PC-3 (cell line): ENCODE measurements around the gene ZNF121. TPM values are rescaled to one million over a fixed set of nuclear protein-coding genes. Genes with fewer than 3 reads are reported as not detected.

Experiments
- ATAC-seq: fragments of 200-7000 bp; cut with Tn5 transposase; 2 replicates; pipeline ENCODE4 v1.9.1; 2020; ENCODE audit warnings: mild to moderate bottlenecking, moderate library complexity
- Bru-seq: library from RNA; stranded (reverse); fragments of 400-500 nt; gene quantifications from one replicate; lab custom pipeline; 2021; lab: Mats Ljungman, UMichigan
- BruChase-seq, 2 experiments: library from RNA; stranded (reverse); fragments of 400-500 nt; gene quantifications; one replicate each; lab custom pipeline; 2021; lab: Mats Ljungman, UMichigan
- BruUV-seq: library from RNA; stranded (reverse); fragments of 400-500 nt; replicated peaks from 2 replicates; lab custom pipeline; 2021; lab: Mats Ljungman, UMichigan
- CTCF ChIA-PET: fragments of 300-600 bp; sonication (Branson Sonifier 250); formaldehyde crosslinking; loops from one replicate; lab custom pipeline; 2022; ENCODE audit warnings: antibody characterized with exemption; lab: Charles Lee
- POLR2A ChIA-PET: fragments of 300-600 bp; sonication (Branson Sonifier 250); formaldehyde crosslinking; loops from one replicate; lab custom pipeline; 2022; ENCODE audit warnings: antibody characterized with exemption; ENCODE audit not compliant: unreplicated experiment; lab: Charles Lee
- DNase-seq: peaks from one replicate; pipeline ENCODE4 v3.0.0-alpha.2; 2015
- H2AFZ ChIP-seq: fragments of 300-600 bp; sonication (generic); 2 replicates; pipeline ENCODE4 v1.6.0; 2016; ENCODE audit warnings: antibody characterized with exemption, low read length
- H3F3A ChIP-seq: fragments of 300-600 bp; sonication (generic); one replicate; pipeline ENCODE4 v1.6.0; 2017; ENCODE audit warnings: antibody characterized with exemption, low read length, control low read depth, mild to moderate bottlenecking; ENCODE audit not compliant: unreplicated experiment
- H3K27ac ChIP-seq: fragments of 300-600 bp; sonication (generic); 2 replicates; pipeline ENCODE4 v1.5.1; 2016; ENCODE audit warnings: mild to moderate bottlenecking, low read length
- H3K27me3 ChIP-seq: fragments of 300-600 bp; sonication (generic); 2 replicates; pipeline ENCODE4 v1.6.1; 2016; ENCODE audit warnings: low read length, mixed read lengths
- H3K36me3 ChIP-seq: fragments of 300-600 bp; sonication (generic); 2 replicates; pipeline ENCODE4 v1.6.1; 2016; ENCODE audit warnings: low read depth, mixed run types, low read length, mixed read lengths
- H3K4me1 ChIP-seq: fragments of 300-600 bp; sonication (generic); 2 replicates; pipeline ENCODE4 v1.5.1; 2016; ENCODE audit warnings: low read length; ENCODE audit not compliant: insufficient read depth
- H3K4me2 ChIP-seq: fragments of 300-600 bp; sonication (generic); 2 replicates; pipeline ENCODE4 v1.6.0; 2016; ENCODE audit warnings: low read length
- H3K4me3 ChIP-seq: fragments of 300-600 bp; sonication (generic); 2 replicates; pipeline ENCODE4 v1.5.1; 2016; ENCODE audit warnings: mild to moderate bottlenecking, low read length, mixed read lengths
- H3K79me2 ChIP-seq: fragments of 300-600 bp; sonication (generic); 2 replicates; pipeline ENCODE4 v1.6.1; 2017; ENCODE audit warnings: low read length, mixed read lengths
- H3K9ac ChIP-seq: fragments of 300-600 bp; sonication (generic); 2 replicates; pipeline ENCODE4 v1.6.0; 2016; ENCODE audit warnings: mild to moderate bottlenecking, low read length
- H3K9me2 ChIP-seq: fragments of 300-600 bp; sonication (generic); replicated peaks from 2 replicates; pipeline ENCODE4 v1.6.1; 2016; ENCODE audit warnings: mixed run types, low read length, mixed read lengths
- H3K9me3 ChIP-seq: fragments of 300-600 bp; sonication (generic); 2 replicates; pipeline ENCODE4 v1.6.1; 2016; ENCODE audit warnings: low read length, mixed read lengths
- H4K20me1 ChIP-seq: fragments of 300-600 bp; sonication (generic); 2 replicates; pipeline ENCODE4 v1.6.1; 2016; ENCODE audit warnings: low read length, mixed read lengths
- CTCF ChIP-seq: fragments of 300-600 bp; sonication (generic); conservative IDR thresholded peaks from 2 replicates; pipeline ENCODE4 v1.5.1; 2017; ENCODE audit warnings: antibody characterized with exemption, low read depth, mild to moderate bottlenecking, low read length
- EZH2 ChIP-seq: fragments of 300-600 bp; sonication (generic); IDR thresholded peaks from one replicate; pipeline ENCODE4 v1.6.1; 2017; ENCODE audit warnings: antibody characterized with exemption, mild to moderate bottlenecking, low read length; ENCODE audit not compliant: unreplicated experiment
- EZH2phosphoT487 ChIP-seq: fragments of 300-600 bp; sonication (generic); IDR thresholded peaks from 2 replicates; pipeline ENCODE4 v1.6.1; 2018; ENCODE audit warnings: mild to moderate bottlenecking, antibody characterized with exemption, low read length, borderline replicate concordance
- intact Hi-C: fragments of 100-400 bp; cut with micrococcal nuclease; formaldehyde crosslinking; loops from 2 replicates; pipeline ENCODE4 v1.9.0; 2023
- long read RNA-seq: library from polyadenylated mRNA; unstranded; transcript quantifications from one replicate; pipeline ENCODE4 v2.0.0, GENCODE V29; 2021; ENCODE audit not compliant: unreplicated experiment
- total RNA-seq: library from RNA; depleted of rRNA; stranded (reverse); fragments of >200 nt; gene quantifications from 2 replicates; pipeline ENCODE4 v1.2.3, GENCODE V29; 2014; rRNA removed

Gene ZNF121
- total RNA-seq = 52.6 and 65.6 TPM in 2 replicates
- Bru-seq, nascent RNA = percentile 97 among the genes with signal in this experiment
- percentile 99 among the genes with signal in this experiment for BruChase-seq, experiment 1, labeled RNA remaining after a 6-hour chase
- BruChase-seq, experiment 2, labeled RNA remaining after a 2-hour chase = percentile 99 among the genes with signal in this experiment
- long read RNA-seq, full-length matches to known transcripts = 3 of 26 reads
- long read RNA-seq, partial matches to known transcripts = 0 of 26 reads
- long read RNA-seq, other reads (novel, unspliced or antisense) = 23 of 26 reads

- intact Hi-C loops = loop anchor here (5.0 kb wide), 2 partner anchors 147 to 752 kb away; partner anchors contain the start of genes MBD3L1, ZNF266 and ZNF558
- Histone ChIP-seq H3K27ac (peak within 1 kb of the TSS; percentile 79), H3F3A (no peaks in the 10 kb centered on the region), H3K9me2 (no peaks in the 10 kb centered on the region), H3K9ac (peak within 1 kb of the TSS; percentile 97), H3K79me2 (peaks cover 54% of the 10 kb centered on the region), H2AFZ (peak within 1 kb of the TSS; percentile 88), H4K20me1 (0 out of 2 replicates have a peak, but pooled peaks cover 4% of the 10 kb centered on the region), H3K27me3 (no peaks in the 10 kb centered on the region), H3K9me3 (peaks cover 24% of the 10 kb centered on the region), H3K4me3 (peak within 1 kb of the TSS; percentile 88), H3K36me3 (peaks cover 40% of the 10 kb centered on the region), H3K4me2 (peak within 1 kb of the TSS; percentile 83), H3K4me1 (no peaks in the 10 kb centered on the region)
- peak; percentile 85 for ATAC-seq
- DNase-seq = peak; percentile 90
- TSS peak; percentile 86 for BruUV-seq
- TF ChIP-seq EZH2phosphoT487 (no peak), CTCF (no peak), EZH2 (no peak)
- CTCF ChIA-PET = no interaction called here
- POLR2A ChIA-PET = no interaction called here
Measured at GRCh38 chr19:9584073-9584833, at the start of gene ZNF121. ZNF121 (minus strand) TSS chr19:9584504; CDS start chr19:9568097, 16,407 bp downstream.

- no peaks in the 10 kb centered on the region for H3K9me3 ChIP-seq
- no peaks in the 10 kb centered on the region for H4K20me1 ChIP-seq
- H3K36me3 ChIP-seq = no peaks in the 10 kb centered on the region
- no peak overlapping the region for H2AFZ ChIP-seq
- H3K9ac ChIP-seq = no peak overlapping the region
- DNase-seq (no peak), ATAC-seq (no peak)
- no peaks in the 10 kb centered on the region for H3K4me1 ChIP-seq
- no peak overlapping the region for H3K4me3 ChIP-seq
- BruUV-seq = no TSS peak
- no peaks in the 10 kb centered on the region for H3K79me2 ChIP-seq
- CTCF ChIA-PET = no interaction called here
- H3F3A ChIP-seq = no peaks in the 10 kb centered on the region
- TF ChIP-seq EZH2 (no peak), CTCF (no peak), EZH2phosphoT487 (no peak)
- no peaks in the 10 kb centered on the region for H3K27me3 ChIP-seq
- intact Hi-C loops = no loop called here
- no peaks in the 10 kb centered on the region for H3K9me2 ChIP-seq
- no peak overlapping the region for H3K27ac ChIP-seq
- POLR2A ChIA-PET = interaction anchor here (0.6 kb wide), 1 partner anchor 15 kb away, joined by 8 read pairs; no protein-coding TSS in a partner anchor
- H3K4me2 ChIP-seq = no peak overlapping the region
Measured at GRCh38 chr19:9627856-9628255, 43.6 kb upstream of the ZNF121 start.
